ENCODE results near the gene PRIM2. TPM values are rescaled to one million over a fixed set of nuclear protein-coding genes. Genes with fewer than 3 reads are reported as not detected.
"Not testable (repeated sequence)": the region's sequence is repeated elsewhere in the genome, so short reads cannot be mapped to it uniquely, and the experiment has no call there.

The PRIM2 gene
- total and polyA plus RNA-seq, 11 donors, result 1.6 to 5.4 (median 4.4) TPM

DNA sequence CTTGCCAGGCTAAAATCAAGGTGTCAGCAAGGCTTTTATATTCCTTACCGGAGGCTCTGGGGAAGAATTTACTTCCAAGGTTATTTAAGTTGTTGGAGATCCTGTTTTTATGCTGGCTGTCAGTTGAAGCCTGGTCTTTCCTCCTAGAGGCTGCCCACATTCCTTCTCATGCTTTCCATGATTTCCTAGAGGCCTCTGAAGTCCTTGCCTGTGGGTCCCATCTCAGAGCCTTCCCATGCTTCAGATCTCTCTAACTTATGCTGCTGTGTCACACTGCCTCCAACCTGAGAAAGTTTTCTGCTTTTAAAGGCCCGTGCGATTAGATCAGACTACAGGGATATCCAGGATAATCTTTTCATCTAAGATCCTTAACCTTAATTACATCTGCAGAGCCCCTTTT, 198.4 kb downstream of the PRIM2 start:
- H3K27me3 ChIP-seq; H3K4me3 ChIP-seq; ATAC-seq; H3K27ac ChIP-seq; intact Hi-C loops (cut with DNase I); H3K4me1 ChIP-seq; H3K36me3 ChIP-seq; H3K9me3 ChIP-seq; DNase-seq: not testable (repeated sequence)
- WGBS, 4 donors, result 82 to 93% (median 85%) methylated on average over 1 of the region's 3 CpGs

DNA sequence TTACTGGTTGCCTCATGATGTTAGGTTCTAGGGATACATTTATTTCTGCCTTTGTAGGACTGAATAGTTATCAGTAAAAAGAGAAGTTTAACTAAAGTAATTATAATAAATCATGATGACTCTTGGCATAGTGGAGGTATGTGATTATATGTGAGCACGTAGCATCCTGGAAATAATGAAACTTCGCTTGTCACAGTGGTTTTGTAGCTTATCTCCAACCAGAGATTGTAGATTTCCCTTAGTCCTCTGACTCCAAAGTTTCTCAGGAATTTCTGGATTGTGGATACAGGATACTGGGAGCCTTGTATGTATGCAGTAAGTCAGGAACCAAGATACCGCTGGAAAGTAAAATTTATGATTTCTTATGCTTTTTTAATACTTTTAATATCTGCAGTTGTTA, 199.3 kb downstream of the PRIM2 start:
- ATAC-seq; intact Hi-C loops (cut with DNase I); H3K4me1 ChIP-seq; DNase-seq; H3K27ac ChIP-seq; H3K9me3 ChIP-seq; H3K4me3 ChIP-seq; H3K36me3 ChIP-seq; H3K27me3 ChIP-seq: not testable (repeated sequence)
- 88 to 91% (median 90%) methylated on average over 3 of the region's 3 CpGs for WGBS, 4 donors

DNA sequence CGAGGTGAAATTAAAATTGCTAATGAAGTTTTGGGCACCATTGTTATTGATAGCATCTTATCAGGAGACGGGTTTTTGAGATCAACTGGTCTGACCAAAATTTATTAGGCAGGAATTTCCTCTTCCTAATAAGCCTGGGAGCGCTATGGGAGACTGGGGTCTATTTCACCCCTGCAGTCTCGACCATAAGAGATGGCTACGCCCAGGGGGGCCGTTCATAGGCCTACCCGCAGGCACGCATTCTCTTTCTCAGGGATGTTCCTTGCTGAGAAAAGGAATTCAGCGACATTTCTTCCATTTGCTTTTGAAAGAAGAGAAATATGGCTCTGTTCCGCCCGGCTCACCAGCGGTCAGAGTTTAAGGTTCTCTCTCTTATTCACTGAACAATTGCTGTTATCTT, 201.8 kb downstream of the PRIM2 start:
- H3K27me3 ChIP-seq; H3K27ac ChIP-seq; intact Hi-C loops (cut with DNase I); H3K36me3 ChIP-seq; H3K9me3 ChIP-seq; ATAC-seq; H3K4me1 ChIP-seq; H3K4me3 ChIP-seq; DNase-seq: not testable (repeated sequence)
- WGBS, 4 donors, result 68 to 75% (median 74%) methylated on average over 12 of the region's 12 CpGs

DNA sequence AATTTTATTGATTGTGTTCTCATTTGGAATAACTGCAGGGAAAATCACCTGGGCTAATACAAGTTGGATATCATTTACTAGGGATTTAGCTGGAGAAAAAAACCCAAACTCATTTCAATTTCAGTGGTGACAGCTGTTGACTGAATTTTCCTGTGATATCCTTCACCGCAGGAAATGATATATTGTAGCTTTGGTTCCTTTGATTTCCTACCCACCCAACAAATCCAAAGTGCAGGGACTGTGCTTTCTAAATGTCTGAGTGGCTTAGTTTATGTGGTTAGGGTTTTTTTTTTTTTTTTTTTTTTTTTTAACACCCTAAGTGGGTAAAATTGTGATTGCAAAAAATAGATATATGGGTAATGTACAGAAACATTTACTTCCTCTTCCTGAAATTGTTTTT, 203.7 kb downstream of the PRIM2 start:
- intact Hi-C loops (cut with DNase I); H3K27me3 ChIP-seq; H3K4me3 ChIP-seq; H3K36me3 ChIP-seq; H3K27ac ChIP-seq; H3K4me1 ChIP-seq; H3K9me3 ChIP-seq; ATAC-seq; DNase-seq: not testable (repeated sequence)
- 31 to 61% (median 49%) methylated on average over 1 of the region's 1 CpG for WGBS, 4 donors

DNA sequence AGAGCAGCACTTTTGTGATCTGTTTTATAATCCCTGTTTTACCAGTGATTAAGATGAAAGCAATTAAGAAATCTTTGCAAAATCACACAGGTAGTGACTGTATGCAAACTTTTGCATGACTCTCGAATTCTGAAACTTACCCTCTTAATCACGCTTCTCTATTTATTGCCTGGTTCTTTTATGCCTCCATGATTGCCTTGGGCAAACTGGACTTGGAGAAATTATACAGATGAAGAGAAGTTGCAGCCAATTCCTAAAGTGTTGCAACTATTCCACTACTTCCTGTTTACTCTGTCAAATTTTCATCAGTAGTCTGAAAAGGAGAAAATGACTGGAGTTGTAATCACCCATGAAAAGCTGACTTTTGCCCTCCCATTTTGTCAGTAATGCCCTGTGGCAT, 205.8 kb downstream of the PRIM2 start:
- DNase-seq; H3K27me3 ChIP-seq; H3K9me3 ChIP-seq; H3K4me1 ChIP-seq; H3K4me3 ChIP-seq; H3K36me3 ChIP-seq; intact Hi-C loops (cut with DNase I); ATAC-seq; H3K27ac ChIP-seq: not testable (repeated sequence)
- 94 to 96% (median 96%) methylated on average over 2 of the region's 2 CpGs for WGBS, 4 donors

DNA sequence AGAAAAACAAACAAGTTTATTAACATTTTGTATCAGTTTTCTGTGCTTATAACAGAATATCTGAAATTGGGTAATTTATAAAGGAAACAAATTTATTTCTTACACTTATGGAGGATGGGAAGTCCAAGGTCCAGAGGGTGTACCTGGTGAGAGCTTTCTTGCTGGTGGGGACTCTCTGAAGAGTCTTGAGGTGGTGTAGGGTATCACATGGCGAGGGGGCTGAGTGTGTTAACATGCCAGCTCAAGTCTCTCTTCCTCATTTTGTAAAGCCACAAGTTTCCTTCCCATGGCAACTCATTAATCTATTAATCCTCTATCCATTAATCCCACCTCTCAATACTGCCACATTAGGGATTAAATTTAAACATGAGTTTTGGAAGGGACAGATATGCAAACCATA, 212.3 kb downstream of the PRIM2 start:
- H3K27me3 ChIP-seq; H3K4me1 ChIP-seq; intact Hi-C loops (cut with DNase I); H3K36me3 ChIP-seq; DNase-seq; H3K9me3 ChIP-seq; H3K27ac ChIP-seq; H3K4me3 ChIP-seq; ATAC-seq: not testable (repeated sequence)
- 89 to 94% methylated on average over 1 of the region's 1 CpG; no CpG with 5 or more reads in 2 of the 4 donors for WGBS, 4 donors

DNA sequence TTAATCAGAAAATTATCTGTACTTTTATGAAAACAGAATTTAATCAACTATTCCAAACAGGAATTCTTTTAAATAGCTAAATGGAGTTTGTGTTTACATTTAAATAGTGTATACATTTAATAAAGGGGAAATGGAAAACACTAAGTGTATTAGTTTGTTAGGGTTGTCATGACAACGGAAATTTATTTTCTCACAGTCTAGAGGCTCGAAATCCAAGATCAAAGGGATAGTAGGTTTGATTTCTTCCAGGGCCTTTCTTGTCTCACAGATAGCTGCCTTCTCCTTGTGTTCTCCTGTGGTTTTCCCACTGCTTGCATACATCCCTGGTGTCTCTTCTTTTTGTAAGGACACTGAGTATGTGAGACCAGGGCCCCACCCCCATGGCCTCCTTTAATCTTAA, 215.2 kb downstream of the PRIM2 start:
- intact Hi-C loops (cut with DNase I); DNase-seq; H3K4me3 ChIP-seq; H3K4me1 ChIP-seq; H3K27ac ChIP-seq; H3K27me3 ChIP-seq; H3K36me3 ChIP-seq; H3K9me3 ChIP-seq; ATAC-seq: not testable (repeated sequence)
- WGBS, 4 donors, result 89 to 95% (median 93%) methylated on average over 2 of the region's 2 CpGs

DNA sequence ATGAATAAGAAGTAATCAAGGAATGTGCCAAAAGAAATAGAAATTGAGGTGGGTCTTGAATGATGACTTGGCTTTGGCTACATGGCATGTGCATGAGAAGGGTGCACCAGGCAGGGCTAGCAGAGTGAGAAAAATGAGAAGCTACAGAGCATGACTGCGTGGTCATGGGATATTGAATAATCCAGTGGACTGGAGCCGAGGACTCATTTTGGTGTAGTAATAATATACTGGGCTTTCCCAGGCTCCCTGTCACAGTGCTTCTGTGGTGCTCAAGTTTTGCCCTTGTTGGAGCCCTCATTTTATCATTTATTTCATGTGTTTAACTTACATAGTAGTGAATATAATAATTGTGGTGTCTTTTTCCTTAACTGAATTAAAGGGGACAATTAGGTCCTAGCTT, 217.7 kb downstream of the PRIM2 start:
- WGBS, 4 donors, result 92 to 100% (median 95%) methylated on average over 2 of the region's 2 CpGs
- H3K9me3 ChIP-seq; H3K27ac ChIP-seq; intact Hi-C loops (cut with DNase I); H3K27me3 ChIP-seq; H3K4me3 ChIP-seq; DNase-seq; ATAC-seq; H3K36me3 ChIP-seq; H3K4me1 ChIP-seq: not testable (repeated sequence)
